HAP-1 (cell line): ENCODE measurements around the gene SLC6A8.
"Not testable (repeated sequence)": the region's sequence is repeated elsewhere in the genome, so short reads cannot be mapped to it uniquely, and the experiment has no call there.

Experiments used
- DNase-seq, 2 experiments: peaks; one replicate each; pipeline ENCODE4 v3.0.0-alpha.2; 2016 to 2020; ENCODE audit warnings: low spot score in 2 of 2
- H3K27me3 ChIP-seq: fragments of 250-450 bp; sonication (Bioruptor Pico); 2 replicates; pipeline ENCODE4 v1.5.1; 2020; ENCODE audit warnings: low read depth, mild to moderate bottlenecking, moderate library complexity
- H3K36me3 ChIP-seq: fragments of 250-450 bp; sonication (Bioruptor Pico); replicated peaks from 2 replicates; pipeline ENCODE4 v1.5.1; 2020; ENCODE audit warnings: mild to moderate bottlenecking
- H3K4me1 ChIP-seq: fragments of 250-450 bp; sonication (Bioruptor Pico); 2 replicates; pipeline ENCODE4 v1.5.1; 2020; ENCODE audit warnings: mild to moderate bottlenecking
- H3K4me3 ChIP-seq: fragments of 250-450 bp; sonication (Bioruptor Pico); 2 replicates; pipeline ENCODE4 v1.5.1; 2020; ENCODE audit warnings: mild to moderate bottlenecking, moderate library complexity
- H3K9me3 ChIP-seq: fragments of 250-450 bp; sonication (Bioruptor Pico); 2 replicates; pipeline ENCODE4 v1.5.1; 2020; ENCODE audit warnings: mild to moderate bottlenecking, moderate library complexity
- in situ Hi-C: fragments of 300-500 bp; cut with MboI; formaldehyde crosslinking; loops from 3 replicates; pipeline ENCODE4 v1.14.3; 2020; ENCODE audit warnings: low sequenced_read_pairs, inconsistent platforms, mixed read lengths

SLC6A8 gene

GRCh38 chrX:153688911-153689590 lies 1.3 kb downstream of the SLC6A8 start:
- no peaks in the 10 kb centered on the region for H3K27me3 ChIP-seq
- peak in 1 of 2 experiments; percentile 69 for DNase-seq
- in situ Hi-C loops = no loop called here
- peaks cover 40% of the 10 kb centered on the region for H3K36me3 ChIP-seq
- peaks cover 1% of the 10 kb centered on the region; the same call in 1 of the 2 replicates for H3K9me3 ChIP-seq
- H3K4me1 ChIP-seq = peaks cover 33% of the 10 kb centered on the region
- peak overlapping the region; percentile 50 for H3K4me3 ChIP-seq

- peaks cover 27% of the 10 kb centered on the region for H3K4me1 ChIP-seq
- no peaks in the 10 kb centered on the region for H3K27me3 ChIP-seq
- H3K4me3 ChIP-seq = peak overlapping the region; percentile 50
- H3K9me3 ChIP-seq = no peaks in the 10 kb centered on the region
- peaks cover 43% of the 10 kb centered on the region for H3K36me3 ChIP-seq
- in situ Hi-C loops = no loop called here
- DNase-seq = peak; percentile 56 to 80
Observed at GRCh38 chrX:153689654-153690465, 2.1 kb downstream of the SLC6A8 start.

DNA sequence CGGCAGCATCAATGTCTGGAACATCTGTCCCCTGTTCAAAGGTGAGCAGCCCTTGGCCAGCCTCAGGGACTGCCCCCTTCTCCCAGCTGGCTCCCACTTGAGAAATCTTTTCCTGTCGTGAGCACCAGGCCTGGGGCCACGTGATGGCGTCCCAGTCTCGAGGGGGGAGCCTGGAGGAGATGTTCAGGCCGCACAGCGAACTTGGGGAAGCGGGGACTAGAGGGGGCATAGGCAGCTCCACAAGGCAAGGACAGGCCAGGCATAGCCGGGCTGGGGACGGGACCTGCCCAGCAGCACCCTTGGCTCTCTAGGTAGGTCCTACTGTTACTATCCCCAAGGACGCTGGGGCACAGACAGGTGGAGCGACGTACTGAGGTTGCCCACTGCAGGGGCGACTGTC lies 2.7 kb downstream of the SLC6A8 start:
- Histone ChIP-seq H3K36me3 (peaks cover 45% of the 10 kb centered on the region), H3K4me3 (no peak overlapping the region; the same call in 1 of the 2 replicates), H3K4me1 (peaks cover 21% of the 10 kb centered on the region), H3K9me3 (no peaks in the 10 kb centered on the region), H3K27me3 (no peaks in the 10 kb centered on the region)
- DNase-seq = no peak
- in situ Hi-C loops = no loop called here

DNA sequence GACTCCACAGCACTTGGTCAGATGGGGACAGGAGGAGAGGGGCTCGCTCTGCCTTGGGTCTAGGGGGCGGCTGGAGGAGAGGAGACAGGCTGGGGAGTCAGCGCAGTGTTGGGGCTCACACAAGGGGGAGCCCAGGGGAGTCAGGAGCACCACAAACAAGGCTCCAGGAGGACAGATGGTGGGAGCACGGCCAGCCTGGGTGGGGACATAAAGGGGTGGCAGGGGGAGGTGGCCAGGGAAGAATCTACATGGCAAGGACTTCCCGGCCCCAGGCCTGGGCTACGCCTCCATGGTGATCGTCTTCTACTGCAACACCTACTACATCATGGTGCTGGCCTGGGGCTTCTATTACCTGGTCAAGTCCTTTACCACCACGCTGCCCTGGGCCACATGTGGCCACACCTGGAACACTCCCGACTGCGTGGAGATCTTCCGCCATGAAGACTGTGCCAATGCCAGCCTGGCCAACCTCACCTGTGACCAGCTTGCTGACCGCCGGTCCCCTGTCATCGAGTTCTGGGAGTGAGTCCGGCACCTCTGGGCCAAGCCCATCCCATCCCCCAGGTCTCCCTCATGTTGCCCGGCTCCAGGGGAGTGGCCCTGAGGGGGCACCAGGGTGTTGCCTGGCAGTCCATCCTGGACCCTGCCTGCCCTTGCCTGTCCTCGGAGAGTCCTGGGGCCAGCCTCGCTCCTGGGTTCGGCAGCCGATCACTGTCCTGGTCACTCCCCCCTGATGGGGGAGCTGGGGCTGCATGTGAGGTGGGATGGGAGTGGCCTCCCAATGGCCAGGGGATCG lies 3.5 kb downstream of the SLC6A8 start:
- H3K27me3 ChIP-seq, in situ Hi-C loops, H3K9me3 ChIP-seq, H3K4me3 ChIP-seq, DNase-seq: not testable (repeated sequence)
- H3K36me3 ChIP-seq = peaks cover 53% of the 10 kb centered on the region
- peaks cover 14% of the 10 kb centered on the region for H3K4me1 ChIP-seq

DNA sequence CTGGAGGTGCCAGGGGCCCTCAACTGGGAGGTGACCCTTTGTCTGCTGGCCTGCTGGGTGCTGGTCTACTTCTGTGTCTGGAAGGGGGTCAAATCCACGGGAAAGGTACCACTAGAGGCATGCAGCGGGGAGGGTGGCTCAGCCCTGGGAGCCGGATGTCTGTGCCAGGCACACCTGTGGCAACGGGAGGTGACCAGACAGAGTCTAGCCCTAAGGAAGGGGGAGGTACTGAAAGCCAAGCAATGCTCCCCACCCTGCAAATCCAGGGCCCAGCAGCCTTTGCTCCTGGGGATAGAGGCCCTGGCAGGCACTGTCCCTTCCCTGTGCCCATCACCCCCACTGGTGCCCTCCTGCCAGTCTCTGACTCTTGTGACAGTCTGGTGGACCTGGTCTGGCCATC lies 4.3 kb downstream of the SLC6A8 start:
- no peaks in the 10 kb centered on the region for H3K27me3 ChIP-seq
- DNase-seq = no peak
- peaks cover 57% of the 10 kb centered on the region for H3K36me3 ChIP-seq
- no peak overlapping the region for H3K4me3 ChIP-seq
- in situ Hi-C loops = no loop called here
- H3K4me1 ChIP-seq = peaks cover 6% of the 10 kb centered on the region
- no peaks in the 10 kb centered on the region for H3K9me3 ChIP-seq

GRCh38 chrX:153692611-153693156 lies 5.0 kb downstream of the SLC6A8 start:
- Histone ChIP-seq H3K4me3 (no peak overlapping the region), H3K36me3 (peaks cover 57% of the 10 kb centered on the region), H3K27me3 (no peaks in the 10 kb centered on the region), H3K9me3 (no peaks in the 10 kb centered on the region), H3K4me1 (peaks cover 6% of the 10 kb centered on the region)
- DNase-seq = no peak
- in situ Hi-C loops = no loop called here

- DNase-seq = no peak
Observed at GRCh38 chrX:153693216-153694086, 5.7 kb downstream of the SLC6A8 start.

GRCh38 chrX:153694256-153694655 lies 6.5 kb downstream of the SLC6A8 start:
- in situ Hi-C loops, H3K27me3 ChIP-seq, H3K4me3 ChIP-seq, DNase-seq, H3K4me1 ChIP-seq, H3K9me3 ChIP-seq: not testable (repeated sequence)
- peaks cover 57% of the 10 kb centered on the region for H3K36me3 ChIP-seq

More at GRCh38 chrX:153693216-153694086, 5.7 kb downstream of the SLC6A8 start:
- no peaks in the 10 kb centered on the region for H3K9me3 ChIP-seq
- peaks cover 57% of the 10 kb centered on the region for H3K36me3 ChIP-seq
- no peak overlapping the region for H3K4me3 ChIP-seq
- in situ Hi-C loops = no loop called here
- no peaks in the 10 kb centered on the region for H3K27me3 ChIP-seq
- H3K4me1 ChIP-seq = peaks cover 6% of the 10 kb centered on the region

- H3K4me3 ChIP-seq = no peak overlapping the region
- H3K9me3 ChIP-seq = no peaks in the 10 kb centered on the region
- in situ Hi-C loops = no loop called here
- peaks cover 6% of the 10 kb centered on the region for H3K4me1 ChIP-seq
- no peak for DNase-seq
- H3K36me3 ChIP-seq = peaks cover 53% of the 10 kb centered on the region
- no peaks in the 10 kb centered on the region for H3K27me3 ChIP-seq
Observed at GRCh38 chrX:153694687-153695270, 7.1 kb downstream of the SLC6A8 start.

DNA sequence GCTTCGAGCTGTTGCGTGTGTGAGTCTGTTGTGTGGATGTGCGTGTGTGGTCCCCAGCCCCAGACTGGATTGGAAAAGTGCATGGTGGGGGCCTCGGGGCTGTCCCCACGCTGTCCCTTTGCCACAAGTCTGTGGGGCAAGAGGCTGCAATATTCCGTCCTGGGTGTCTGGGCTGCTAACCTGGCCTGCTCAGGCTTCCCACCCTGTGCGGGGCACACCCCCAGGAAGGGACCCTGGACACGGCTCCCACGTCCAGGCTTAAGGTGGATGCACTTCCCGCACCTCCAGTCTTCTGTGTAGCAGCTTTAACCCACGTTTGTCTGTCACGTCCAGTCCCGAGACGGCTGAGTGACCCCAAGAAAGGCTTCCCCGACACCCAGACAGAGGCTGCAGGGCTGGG lies 8.4 kb downstream of the SLC6A8 start:
- H3K36me3 ChIP-seq = peaks cover 50% of the 10 kb centered on the region
- no peaks in the 10 kb centered on the region for H3K9me3 ChIP-seq
- in situ Hi-C loops = no loop called here
- H3K4me1 ChIP-seq = no peaks in the 10 kb centered on the region
- DNase-seq = no peak
- no peaks in the 10 kb centered on the region for H3K27me3 ChIP-seq
- H3K4me3 ChIP-seq = no peak overlapping the region

- H3K27me3 ChIP-seq, H3K4me1 ChIP-seq, H3K4me3 ChIP-seq, DNase-seq, H3K9me3 ChIP-seq, in situ Hi-C loops: not testable (repeated sequence)
- H3K36me3 ChIP-seq = peaks cover 50% of the 10 kb centered on the region
Observed at GRCh38 chrX:153696538-153696937, 8.8 kb downstream of the SLC6A8 start.

DNA sequence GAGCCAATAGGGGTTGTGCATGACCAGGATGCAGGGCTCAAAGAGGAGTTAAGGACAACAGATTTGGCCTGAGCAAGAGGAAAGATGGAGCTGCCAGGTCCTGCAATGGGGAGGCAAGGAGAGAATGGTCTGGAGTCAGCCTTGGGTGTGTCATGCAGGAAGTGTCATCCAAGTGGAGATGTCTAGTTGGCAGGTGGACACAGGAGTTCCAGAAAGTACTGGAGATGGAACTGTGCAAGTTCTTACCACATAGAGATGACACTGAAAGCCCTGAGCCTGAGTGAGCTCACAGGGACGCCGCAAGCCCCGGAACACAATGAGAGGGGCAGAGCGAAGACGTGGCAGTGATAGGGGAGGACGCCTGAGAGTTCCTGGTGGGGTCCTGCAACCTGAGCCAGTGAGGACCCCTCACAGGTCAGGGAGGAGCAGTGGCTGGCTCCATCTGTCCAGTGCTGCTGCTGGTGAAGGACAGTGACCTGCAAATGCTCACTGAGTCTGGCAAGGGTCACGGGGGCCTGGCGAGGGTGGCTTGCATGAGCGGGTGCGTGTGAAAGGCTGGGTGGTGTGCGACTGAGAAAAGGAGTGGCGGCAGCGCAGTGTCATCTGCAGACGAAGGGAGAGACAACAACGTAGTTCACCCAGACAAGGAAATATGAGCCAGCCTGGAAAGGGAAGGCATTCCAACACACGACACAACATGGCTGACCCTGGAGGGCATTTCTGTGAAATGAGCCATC lies 9.4 kb downstream of the SLC6A8 start:
- H3K4me1 ChIP-seq, H3K9me3 ChIP-seq, in situ Hi-C loops, H3K4me3 ChIP-seq, H3K27me3 ChIP-seq, DNase-seq: not testable (repeated sequence)
- peaks cover 48% of the 10 kb centered on the region for H3K36me3 ChIP-seq
